Neural cell (in vitro differentiated cells): ENCODE measurements around the gene PIAS4.

Source experiments
- POLR2AphosphoS5 ChIP-seq: IDR thresholded peaks from 2 replicates; pipeline ENCODE4 v1.6.1; 2012
- TF ChIP-seq, protein P1 (sequence below): fragments of 450-650 bp; IDR thresholded peaks from 2 replicates; pipeline ENCODE4 v1.5.1; 2014; ENCODE audit warnings: antibody characterized with exemption, mild to moderate bottlenecking, moderate library complexity; ENCODE audit not compliant: poor library complexity, severe bottlenecking

GRCh38 chr19:4058693-4059452, 51.3 kb downstream of the PIAS4 start:
- TF ChIP-seq, protein P1, sequence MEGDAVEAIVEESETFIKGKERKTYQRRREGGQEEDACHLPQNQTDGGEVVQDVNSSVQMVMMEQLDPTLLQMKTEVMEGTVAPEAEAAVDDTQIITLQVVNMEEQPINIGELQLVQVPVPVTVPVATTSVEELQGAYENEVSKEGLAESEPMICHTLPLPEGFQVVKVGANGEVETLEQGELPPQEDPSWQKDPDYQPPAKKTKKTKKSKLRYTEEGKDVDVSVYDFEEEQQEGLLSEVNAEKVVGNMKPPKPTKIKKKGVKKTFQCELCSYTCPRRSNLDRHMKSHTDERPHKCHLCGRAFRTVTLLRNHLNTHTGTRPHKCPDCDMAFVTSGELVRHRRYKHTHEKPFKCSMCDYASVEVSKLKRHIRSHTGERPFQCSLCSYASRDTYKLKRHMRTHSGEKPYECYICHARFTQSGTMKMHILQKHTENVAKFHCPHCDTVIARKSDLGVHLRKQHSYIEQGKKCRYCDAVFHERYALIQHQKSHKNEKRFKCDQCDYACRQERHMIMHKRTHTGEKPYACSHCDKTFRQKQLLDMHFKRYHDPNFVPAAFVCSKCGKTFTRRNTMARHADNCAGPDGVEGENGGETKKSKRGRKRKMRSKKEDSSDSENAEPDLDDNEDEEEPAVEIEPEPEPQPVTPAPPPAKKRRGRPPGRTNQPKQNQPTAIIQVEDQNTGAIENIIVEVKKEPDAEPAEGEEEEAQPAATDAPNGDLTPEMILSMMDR: no peak
- no peak for TF ChIP-seq POLR2AphosphoS5
